HG03066 (cell line): Measurements from ENCODE around the gene KRTAP3-1.

Experiments used
- ATAC-seq: cut with Tn5 transposase; IDR thresholded peaks from one replicate; pipeline ENCODE4 v1.9.1; 2021; ENCODE audit warnings: low read depth; ENCODE audit not compliant: unreplicated experiment

The KRTAP3-1 gene

GRCh38 chr17:40980596-40980995, 28.3 kb downstream of the KRTAP3-1 start:
- ATAC-seq = no peak

GRCh38 chr17:40980117-40980516, 28.8 kb downstream of the KRTAP3-1 start:
- ATAC-seq = no peak

- no peak for ATAC-seq
These were observed 30.3 kb downstream of the KRTAP3-1 start for GRCh38 chr17:40978575-40979151.

DNA sequence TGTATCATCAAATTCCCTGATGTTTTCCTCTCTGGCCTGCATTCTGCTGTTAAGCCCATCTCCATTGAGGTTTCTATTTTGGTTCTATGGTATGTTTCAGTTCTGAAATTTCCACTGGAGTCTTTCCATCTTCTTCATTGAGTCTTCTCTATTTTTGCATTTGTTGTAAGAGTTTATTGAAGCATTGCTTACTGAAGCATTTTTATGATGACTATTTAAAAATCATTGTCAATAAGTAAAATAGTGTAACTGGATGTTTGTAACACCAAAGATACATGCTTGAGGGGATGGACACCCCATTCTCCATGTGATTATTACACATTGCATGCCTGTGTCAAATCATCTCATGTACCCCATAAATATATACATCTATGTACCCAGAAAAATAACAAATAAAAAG, 33.4 kb downstream of the KRTAP3-1 start:
- no peak for ATAC-seq

- no peak for ATAC-seq
These were observed 34.6 kb downstream of the KRTAP3-1 start for GRCh38 chr17:40974366-40974765.

GRCh38 chr17:40967582-40967981, 41.3 kb downstream of the KRTAP3-1 start:
- ATAC-seq = no peak

DNA sequence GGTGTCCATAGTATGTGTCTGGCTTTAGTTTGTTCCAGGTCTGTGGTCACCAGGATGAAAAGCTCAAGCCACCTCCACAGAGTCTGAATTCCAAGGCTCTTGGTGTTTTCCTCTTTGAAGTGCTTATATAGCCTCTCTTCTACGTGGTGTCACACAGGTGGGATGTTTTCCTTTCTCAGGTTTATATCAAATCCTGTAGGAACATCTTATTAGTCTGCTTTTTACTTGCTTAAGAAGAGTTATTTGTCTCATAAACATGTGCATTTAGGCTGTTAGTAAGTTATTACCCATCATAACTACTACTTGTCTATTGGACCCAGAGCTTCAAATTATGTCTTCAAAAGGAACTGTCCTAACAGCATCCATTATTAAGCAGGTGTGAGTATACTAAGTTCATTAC, 42.1 kb downstream of the KRTAP3-1 start, which contains the start of gene KRT39:
Gene KRT39, minus strand, starts transcription at position 101 of the 400 bp plus-strand sequence. Its CDS starts 92 bp downstream, at position 9.
- ATAC-seq = no peak

DNA sequence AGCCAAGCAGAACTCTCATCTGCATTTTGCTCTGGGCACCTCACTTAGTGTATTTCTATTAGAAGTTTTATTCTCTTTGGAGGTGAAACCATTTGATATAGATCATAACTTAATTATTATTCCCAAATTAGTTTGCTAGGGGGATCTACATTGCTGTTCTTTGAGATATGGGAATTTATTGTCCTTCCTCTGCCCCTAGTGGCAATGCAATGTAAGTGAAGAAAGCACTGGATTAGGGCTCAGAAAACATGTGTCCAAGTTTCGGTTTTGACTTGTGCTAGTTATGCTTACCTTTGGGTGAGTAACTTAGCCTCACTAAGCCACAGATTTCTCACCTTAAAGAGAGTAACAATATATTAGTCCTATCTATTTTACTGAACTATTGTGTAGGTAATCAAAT, 45.1 kb downstream of the KRTAP3-1 start:
- ATAC-seq = no peak

DNA sequence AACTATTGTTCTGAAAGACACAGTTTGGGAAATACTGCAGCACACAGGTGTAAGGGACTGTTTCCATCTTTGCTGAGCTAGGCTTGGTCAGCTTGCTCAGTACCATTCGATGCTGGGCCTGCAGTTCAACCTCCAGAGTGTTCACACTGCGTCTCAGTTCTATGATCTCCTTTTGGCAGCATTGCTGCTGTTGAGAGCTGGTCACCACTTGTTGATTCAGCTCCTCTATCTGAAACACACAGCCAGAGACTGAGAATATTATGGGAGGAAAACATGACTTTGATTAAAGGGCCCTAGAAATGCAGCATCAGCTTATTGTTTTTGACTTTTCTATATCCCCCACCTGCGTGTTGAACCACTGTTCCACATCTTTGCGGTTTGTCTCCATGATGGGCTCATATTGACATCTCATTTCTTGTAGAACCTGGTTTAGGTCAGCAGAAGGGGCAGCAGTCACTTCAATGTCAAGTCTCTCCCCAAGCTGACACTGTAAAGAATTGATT, 46.8 kb downstream of the KRTAP3-1 start:
- no peak for ATAC-seq

DNA sequence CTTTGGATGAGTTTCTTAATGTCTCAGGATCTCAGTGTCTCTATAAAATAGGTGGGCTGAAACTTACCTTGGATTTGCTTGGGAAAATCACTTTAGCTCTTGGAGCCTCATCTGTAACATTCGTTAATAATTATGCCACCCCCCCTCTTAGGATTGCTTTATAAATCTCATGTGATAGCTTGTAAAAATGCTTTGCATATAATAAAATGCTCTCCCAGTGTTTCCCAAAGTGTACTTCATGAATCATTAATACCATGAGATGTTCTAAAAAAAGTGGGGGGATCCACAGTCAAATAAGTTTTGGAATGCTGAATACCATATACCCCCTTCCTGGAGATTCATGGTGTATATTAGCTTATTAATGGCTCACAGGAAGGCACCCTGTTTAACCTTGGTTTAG, 47.3 kb downstream of the KRTAP3-1 start:
- ATAC-seq = no peak

DNA sequence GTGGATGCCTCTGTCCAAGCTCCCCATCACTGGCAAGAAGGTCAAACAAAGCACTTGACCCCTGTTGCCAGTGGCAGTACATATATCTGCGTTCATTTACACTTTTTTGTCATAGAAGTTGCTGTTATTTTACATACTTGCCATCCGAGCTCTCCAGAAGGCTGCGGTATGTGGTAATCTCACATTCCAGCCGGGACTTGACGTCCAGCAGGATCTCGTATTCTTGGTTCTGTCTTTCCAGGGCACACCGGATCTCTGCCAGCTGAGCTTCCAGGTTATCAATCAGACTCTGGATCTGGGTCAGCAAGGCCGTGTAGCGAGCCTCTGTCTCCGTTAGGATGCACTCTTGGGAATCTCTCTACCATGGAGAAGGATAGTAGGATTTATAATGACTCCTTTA, 48.8 kb downstream of the KRTAP3-1 start:
- no peak for ATAC-seq
